HG03135 (cell line): Measurements from ENCODE around the gene TBPL2.
"Not testable (repeated sequence)": the region's sequence is repeated elsewhere in the genome, so short reads cannot be mapped to it uniquely, and the experiment has no call there.

ENCODE experiments used
- ATAC-seq: cut with Tn5 transposase; IDR thresholded peaks from one replicate; pipeline ENCODE4 v1.9.1; 2021; ENCODE audit warnings: mild to moderate bottlenecking, moderate library complexity; ENCODE audit not compliant: unreplicated experiment

Gene TBPL2

GRCh38 chr14:55446127-55446736 is 5.8 kb upstream of the TBPL2 start:
- ATAC-seq: no peak

DNA sequence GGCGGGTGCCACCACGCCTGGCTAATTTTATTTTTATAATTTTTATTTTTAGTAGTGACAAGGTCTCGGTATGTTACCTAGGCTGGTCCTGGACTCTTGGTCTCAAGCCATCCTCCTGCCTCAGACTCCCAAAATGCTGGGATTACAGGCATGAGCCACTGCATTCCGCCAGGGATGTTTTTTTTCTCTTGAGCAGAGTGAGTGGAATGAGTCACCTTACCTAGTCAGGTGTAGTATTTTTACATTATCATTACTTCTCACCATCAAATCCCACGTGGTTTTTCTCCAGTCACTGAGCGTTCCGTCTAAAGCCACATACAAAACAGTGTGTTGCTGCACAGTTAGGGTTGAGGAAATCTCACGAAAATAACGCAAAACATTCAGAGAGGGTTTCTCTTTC is 870 bp upstream of the TBPL2 start:
- no peak for ATAC-seq

DNA sequence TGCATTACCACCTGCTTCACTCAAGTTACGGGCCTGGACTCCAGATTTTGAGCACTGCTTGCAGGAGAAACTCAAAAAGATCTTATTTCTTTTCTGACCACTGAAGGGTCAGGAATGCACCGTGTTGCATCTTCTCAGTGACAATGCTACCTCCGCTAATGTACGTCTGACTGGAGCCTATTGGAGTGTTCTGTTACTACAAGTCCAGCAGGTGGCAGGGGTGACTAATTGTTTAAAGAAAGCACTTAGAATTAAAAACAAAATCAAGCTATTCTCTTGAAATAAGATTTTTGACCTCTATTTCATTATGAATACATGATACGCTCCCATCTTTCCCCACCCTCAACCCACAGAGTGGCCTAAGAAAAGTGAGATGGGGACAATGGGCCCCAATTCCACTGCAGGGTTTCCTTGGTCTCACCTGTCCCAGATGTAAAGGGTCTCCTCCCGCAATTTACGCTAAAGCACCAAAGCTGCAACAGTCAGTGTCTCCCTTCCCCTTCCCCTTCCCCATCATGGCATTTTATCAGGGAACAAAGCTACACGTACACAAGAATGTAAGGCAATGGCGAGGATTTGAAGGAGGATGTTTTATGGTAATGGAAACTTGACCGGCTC is 2.2 kb downstream of the TBPL2 start:
- ATAC-seq: no peak

GRCh38 chr14:55436931-55437330 is 3.5 kb downstream of the TBPL2 start:
- ATAC-seq: no peak

- no peak for ATAC-seq
These were observed 3.9 kb downstream of the TBPL2 start for GRCh38 chr14:55436519-55436918.

GRCh38 chr14:55434805-55435174 is 5.6 kb downstream of the TBPL2 start:
- no peak for ATAC-seq

DNA sequence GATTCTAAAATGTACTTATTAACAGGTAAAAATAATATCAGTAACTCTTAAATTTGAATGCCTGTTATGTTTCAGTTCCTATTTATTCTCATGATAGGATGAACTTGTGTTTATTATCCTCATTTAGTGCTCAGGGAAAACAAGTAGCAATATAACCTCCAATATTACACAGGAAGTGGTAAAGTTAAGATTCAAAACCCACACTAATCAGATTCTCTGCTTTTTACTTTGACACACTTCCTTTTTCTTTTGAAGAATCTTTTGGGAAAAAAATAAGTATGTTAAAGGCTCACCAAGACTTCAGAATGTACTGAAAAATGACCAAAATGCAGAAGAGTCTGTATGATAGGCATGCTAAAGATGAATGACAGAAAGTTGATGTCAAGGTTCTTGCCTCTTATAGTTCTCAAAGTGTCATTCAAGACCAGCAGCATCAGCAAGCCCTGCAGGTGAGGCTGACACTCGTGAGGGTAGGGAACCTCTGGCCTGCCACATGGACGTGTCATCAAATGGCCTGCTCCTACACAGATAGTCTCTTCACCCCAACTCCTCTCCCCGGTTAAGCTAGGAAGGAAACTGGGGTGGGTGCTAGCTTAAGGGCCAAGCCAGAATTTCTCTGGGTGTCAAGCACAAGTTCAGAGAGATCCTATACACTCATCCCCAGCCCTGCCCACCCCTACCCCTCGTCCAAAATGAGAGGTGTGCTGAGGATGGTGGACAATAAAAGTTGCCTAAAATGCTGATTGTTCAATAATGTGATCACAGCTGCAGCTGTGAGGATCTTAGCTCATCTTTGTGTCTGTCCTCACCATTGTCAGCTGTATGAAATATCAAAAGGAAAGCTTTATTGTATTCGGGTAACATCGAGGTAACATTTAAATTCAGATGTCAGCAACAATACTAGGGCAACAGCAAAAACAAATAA is 6.3 kb downstream of the TBPL2 start:
- ATAC-seq: no peak

- no peak for ATAC-seq
These were observed 7.8 kb downstream of the TBPL2 start for GRCh38 chr14:55432628-55433027.

DNA sequence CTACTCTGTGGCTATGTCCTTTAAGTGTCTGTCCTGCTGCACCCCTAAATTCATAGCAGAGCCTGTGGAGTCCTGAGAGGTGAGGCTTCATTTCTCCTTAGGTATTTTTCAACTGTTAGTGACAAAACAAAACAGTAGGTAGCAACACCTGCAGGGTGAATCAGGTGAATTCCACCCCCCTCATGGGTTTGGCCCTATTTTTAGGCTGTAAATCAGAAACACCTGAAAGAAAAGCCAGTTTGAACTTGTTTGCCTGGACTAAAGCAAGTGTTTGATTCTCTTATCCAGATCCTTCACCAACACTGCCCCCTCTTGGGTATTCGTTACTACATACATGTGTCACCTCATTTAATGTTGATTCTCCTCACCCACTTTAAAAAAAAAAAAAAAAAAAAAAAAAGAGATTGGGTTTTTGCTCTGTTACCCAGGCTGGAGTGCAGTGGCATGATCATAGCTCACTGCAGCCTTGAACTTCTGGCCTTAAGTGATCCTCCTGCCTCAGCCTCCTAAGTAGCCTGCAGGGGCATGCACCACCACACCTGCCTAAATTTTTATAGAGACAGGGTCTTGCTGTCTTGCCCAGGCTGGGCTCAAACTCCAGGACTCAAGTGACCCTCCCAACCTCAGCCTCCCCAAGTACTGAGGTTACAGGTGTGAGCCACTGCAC is 10.3 kb downstream of the TBPL2 start:
- ATAC-seq: no peak

- no peak for ATAC-seq
These were observed 13.0 kb downstream of the TBPL2 start for GRCh38 chr14:55427439-55427838.

GRCh38 chr14:55426891-55427290 is 13.5 kb downstream of the TBPL2 start:
- ATAC-seq: no peak

- no peak for ATAC-seq
These were observed 15.3 kb downstream of the TBPL2 start for GRCh38 chr14:55425091-55425490.

- ATAC-seq: no peak
These were observed 16.4 kb downstream of the TBPL2 start for GRCh38 chr14:55423969-55424368.

- not testable (repeated sequence) for ATAC-seq
These were observed 18.1 kb downstream of the TBPL2 start for GRCh38 chr14:55422338-55422737.

GRCh38 chr14:55419663-55420062 is 20.8 kb downstream of the TBPL2 start:
- ATAC-seq: no peak

GRCh38 chr14:55418411-55418810 is 22.0 kb downstream of the TBPL2 start:
- ATAC-seq: no peak

- no peak for ATAC-seq
These were observed 22.5 kb downstream of the TBPL2 start for GRCh38 chr14:55417955-55418354.

GRCh38 chr14:55416866-55417265 is 23.6 kb downstream of the TBPL2 start:
- no peak for ATAC-seq

- ATAC-seq: no peak
These were observed 25.9 kb downstream of the TBPL2 start for GRCh38 chr14:55414551-55414950.

DNA sequence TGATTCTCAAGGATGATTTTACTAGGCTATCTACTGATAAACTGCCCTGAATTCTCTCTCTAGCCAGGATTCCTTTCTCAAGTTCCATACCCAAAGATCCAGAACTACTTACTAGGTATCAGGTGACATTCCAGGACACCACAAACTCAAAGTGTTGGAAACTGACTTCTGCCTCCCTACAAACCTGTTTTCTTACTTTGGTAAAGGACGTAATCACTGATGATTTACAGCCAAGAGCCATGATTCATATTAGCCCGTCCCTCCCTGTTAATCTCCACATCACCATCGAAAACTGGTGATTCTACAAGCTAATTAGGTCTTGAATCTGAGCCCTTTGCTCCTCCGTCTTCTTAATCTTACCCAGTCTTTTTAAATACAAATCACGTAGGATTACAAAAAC is 27.7 kb downstream of the TBPL2 start:
- no peak for ATAC-seq
